NAMALWA (cell line): ENCODE data around the gene STRN4.
"Not testable (repeated sequence)": the region's sequence is repeated elsewhere in the genome, so short reads cannot be mapped to it uniquely, and the experiment has no call there.

Experiments
- DNase-seq: peaks from one replicate; pipeline ENCODE4 v3.0.0-alpha.2; 2015; ENCODE audit warnings: low spot score

The STRN4 gene

GRCh38 chr19:46772170-46773017 lies 26.1 kb upstream of the STRN4 start:
- no peak for DNase-seq

- not testable (repeated sequence) for DNase-seq
Observed at GRCh38 chr19:46768746-46769145, 22.5 kb upstream of the STRN4 start.

GRCh38 chr19:46766569-46767317 lies 20.5 kb upstream of the STRN4 start:
- peak; percentile 84 for DNase-seq

- DNase-seq, result no peak
Observed at GRCh38 chr19:46764817-46765291, 18.6 kb upstream of the STRN4 start.

GRCh38 chr19:46762245-46762890 lies 16.1 kb upstream of the STRN4 start:
- DNase-seq, result no peak

- DNase-seq, result no peak
Observed at GRCh38 chr19:46761418-46761831, 15.2 kb upstream of the STRN4 start.

GRCh38 chr19:46760897-46761296 lies 14.6 kb upstream of the STRN4 start:
- not testable (repeated sequence) for DNase-seq

GRCh38 chr19:46760363-46760762 lies 14.1 kb upstream of the STRN4 start:
- no peak for DNase-seq

- DNase-seq, result no peak
Observed at GRCh38 chr19:46759817-46760333, 13.6 kb upstream of the STRN4 start.

GRCh38 chr19:46759206-46759605 lies 13.0 kb upstream of the STRN4 start:
- no peak for DNase-seq

GRCh38 chr19:46756544-46756888 lies 10.3 kb upstream of the STRN4 start:
- no peak for DNase-seq

- no peak for DNase-seq
Observed at GRCh38 chr19:46755853-46756543, 9.7 kb upstream of the STRN4 start.

GRCh38 chr19:46755077-46755852 lies 9.0 kb upstream of the STRN4 start:
- DNase-seq, result no peak

GRCh38 chr19:46753420-46754155 lies 7.3 kb upstream of the STRN4 start:
- peak; percentile 93 for DNase-seq

GRCh38 chr19:46748325-46749109 lies 2.3 kb upstream of the STRN4 start:
- peak; percentile 84 for DNase-seq

- DNase-seq, result no peak
Observed at GRCh38 chr19:46745521-46746280, 549 bp downstream of the STRN4 start, which contains the start of gene FKRP. TSS of gene FKRP (plus strand) at chr19:46746057. CDS start at chr19:46755451, 9,394 bp downstream.

GRCh38 chr19:46745030-46745429 lies 1.2 kb downstream of the STRN4 start:
- DNase-seq, result no peak

- no peak for DNase-seq
Observed at GRCh38 chr19:46744005-46744691, 2.1 kb downstream of the STRN4 start.
